WERI-Rb-1 (cell line): ENCODE data around the gene KRTAP19-6.

Experiments
- DNase-seq: peaks from one replicate; pipeline ENCODE4 v3.0.0-alpha.2; 2020
- H3K27ac ChIP-seq: fragments of 250-450 bp; sonication (Bioruptor Pico); 2 replicates; pipeline ENCODE4 v1.5.1; 2020; ENCODE audit warnings: mild to moderate bottlenecking, moderate library complexity
- H3K27me3 ChIP-seq: fragments of 250-450 bp; sonication (Bioruptor Pico); 2 replicates; pipeline ENCODE4 v1.5.1; 2021; ENCODE audit warnings: mild to moderate bottlenecking, low read depth, moderate library complexity; ENCODE audit not compliant: insufficient read depth, severe bottlenecking
- H3K36me3 ChIP-seq: fragments of 250-450 bp; sonication (Bioruptor Pico); 2 replicates; pipeline ENCODE4 v1.5.1; 2020; ENCODE audit warnings: mild to moderate bottlenecking, moderate library complexity
- H3K4me3 ChIP-seq: 2 replicates; pipeline ENCODE4 v1.5.1; 2011; ENCODE audit warnings: low read depth, mild to moderate bottlenecking, control low read depth, low read length
- H3K9me3 ChIP-seq: fragments of 250-450 bp; sonication (Bioruptor Pico); 2 replicates; pipeline ENCODE4 v1.5.1; 2021; ENCODE audit warnings: mild to moderate bottlenecking, moderate library complexity; ENCODE audit not compliant: severe bottlenecking
- TF ChIP-seq, protein P1 (sequence below): IDR thresholded peaks from 2 replicates; pipeline ENCODE4 v1.5.1; 2011; ENCODE audit warnings: low read depth, mild to moderate bottlenecking, control low read depth, inconsistent platforms, low read length

Gene KRTAP19-6, protein sequence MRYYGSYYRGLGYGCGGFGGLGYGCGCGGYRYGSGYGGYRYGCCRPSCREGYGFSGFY

DNA sequence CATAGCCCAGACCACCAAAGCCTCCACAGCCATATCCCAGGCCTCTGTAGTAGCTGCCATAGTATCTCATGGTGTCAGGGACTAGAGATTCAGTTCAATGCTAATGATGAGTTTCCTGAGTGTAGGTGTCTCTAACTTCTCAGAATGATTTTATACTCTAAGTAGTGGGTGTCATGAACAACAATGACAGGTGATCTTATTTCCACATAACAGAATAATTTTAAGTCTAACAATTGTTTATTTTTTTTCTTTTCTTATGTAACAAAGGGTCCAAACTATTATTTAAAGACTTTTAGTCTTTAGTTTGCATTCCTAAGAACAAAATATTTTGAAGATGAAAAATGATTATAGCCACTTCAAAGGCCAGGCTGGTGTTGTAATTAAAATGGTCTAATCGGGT lies at the start of gene KRTAP19-6:
Gene KRTAP19-6 (minus strand): TSS at position 101 of the 400 bp plus-strand sequence. CDS start 31 bp downstream, at position 70.
- Histone ChIP-seq H3K27ac (no peak within 1 kb of the TSS), H3K9me3 (no peaks in the 10 kb centered on the region), H3K4me3 (no peak within 1 kb of the TSS), H3K36me3 (no peaks in the 10 kb centered on the region), H3K27me3 (peaks cover 83% of the 10 kb centered on the region)
- no peak for DNase-seq
- TF ChIP-seq, protein P1, sequence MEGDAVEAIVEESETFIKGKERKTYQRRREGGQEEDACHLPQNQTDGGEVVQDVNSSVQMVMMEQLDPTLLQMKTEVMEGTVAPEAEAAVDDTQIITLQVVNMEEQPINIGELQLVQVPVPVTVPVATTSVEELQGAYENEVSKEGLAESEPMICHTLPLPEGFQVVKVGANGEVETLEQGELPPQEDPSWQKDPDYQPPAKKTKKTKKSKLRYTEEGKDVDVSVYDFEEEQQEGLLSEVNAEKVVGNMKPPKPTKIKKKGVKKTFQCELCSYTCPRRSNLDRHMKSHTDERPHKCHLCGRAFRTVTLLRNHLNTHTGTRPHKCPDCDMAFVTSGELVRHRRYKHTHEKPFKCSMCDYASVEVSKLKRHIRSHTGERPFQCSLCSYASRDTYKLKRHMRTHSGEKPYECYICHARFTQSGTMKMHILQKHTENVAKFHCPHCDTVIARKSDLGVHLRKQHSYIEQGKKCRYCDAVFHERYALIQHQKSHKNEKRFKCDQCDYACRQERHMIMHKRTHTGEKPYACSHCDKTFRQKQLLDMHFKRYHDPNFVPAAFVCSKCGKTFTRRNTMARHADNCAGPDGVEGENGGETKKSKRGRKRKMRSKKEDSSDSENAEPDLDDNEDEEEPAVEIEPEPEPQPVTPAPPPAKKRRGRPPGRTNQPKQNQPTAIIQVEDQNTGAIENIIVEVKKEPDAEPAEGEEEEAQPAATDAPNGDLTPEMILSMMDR = no peak

GRCh38 chr21:30590297-30590696 lies 48.6 kb upstream of the KRTAP19-6 start, which contains the start of gene KRTAP22-2:
KRTAP22-2 (minus strand) TSS chr21:30590397.
- no peak within 1 kb of the TSS for H3K4me3 ChIP-seq
- H3K36me3 ChIP-seq = no peaks in the 10 kb centered on the region
- H3K27ac ChIP-seq = no peak within 1 kb of the TSS
- H3K27me3 ChIP-seq = peaks cover 49% of the 10 kb centered on the region
- TF ChIP-seq, protein P1 = no peak
- H3K9me3 ChIP-seq = no peaks in the 10 kb centered on the region
- DNase-seq = no peak

GRCh38 chr21:30582870-30583269 lies 41.2 kb upstream of the KRTAP19-6 start:
- H3K9me3 ChIP-seq = no peaks in the 10 kb centered on the region
- TF ChIP-seq, protein P1 = no peak

GRCh38 chr21:30580132-30580531 lies 38.5 kb upstream of the KRTAP19-6 start:
- DNase-seq = no peak
- Histone ChIP-seq H3K9me3 (no peaks in the 10 kb centered on the region), H3K36me3 (no peaks in the 10 kb centered on the region), H3K27me3 (peaks cover 91% of the 10 kb centered on the region), H3K27ac (no peak overlapping the region), H3K4me3 (no peak overlapping the region)
- TF ChIP-seq, protein P1 = no peak

More at GRCh38 chr21:30582870-30583269, 41.2 kb upstream of the KRTAP19-6 start:
- Histone ChIP-seq H3K36me3 (no peaks in the 10 kb centered on the region), H3K27me3 (peaks cover 80% of the 10 kb centered on the region), H3K4me3 (no peak overlapping the region), H3K27ac (no peak overlapping the region)
- no peak for DNase-seq

DNA sequence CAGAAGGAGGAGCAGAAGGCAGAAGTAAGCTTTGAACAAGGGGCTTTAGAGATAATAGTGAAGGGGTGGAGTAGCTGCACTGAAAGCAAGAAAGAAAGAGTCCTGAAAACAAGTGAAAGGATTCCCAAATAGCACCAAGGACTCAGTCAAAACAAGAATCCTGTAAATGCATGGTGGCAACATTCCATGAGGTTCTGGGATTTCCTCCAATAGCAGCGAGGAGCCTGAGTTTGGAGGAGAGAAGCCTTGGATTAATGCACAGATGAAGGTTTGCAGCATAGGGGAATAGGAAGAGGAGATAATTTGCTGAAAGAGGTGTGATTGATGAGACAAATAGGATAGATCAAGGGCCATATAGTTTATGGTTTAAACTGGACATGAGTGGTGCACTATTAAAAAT lies 37.7 kb upstream of the KRTAP19-6 start:
- TF ChIP-seq, protein P1 = no peak
- DNase-seq = no peak
- H3K4me3 ChIP-seq = no peak overlapping the region
- H3K27ac ChIP-seq = no peak overlapping the region
- H3K27me3 ChIP-seq = peaks cover 92% of the 10 kb centered on the region
- no peaks in the 10 kb centered on the region for H3K36me3 ChIP-seq
- H3K9me3 ChIP-seq = no peaks in the 10 kb centered on the region

DNA sequence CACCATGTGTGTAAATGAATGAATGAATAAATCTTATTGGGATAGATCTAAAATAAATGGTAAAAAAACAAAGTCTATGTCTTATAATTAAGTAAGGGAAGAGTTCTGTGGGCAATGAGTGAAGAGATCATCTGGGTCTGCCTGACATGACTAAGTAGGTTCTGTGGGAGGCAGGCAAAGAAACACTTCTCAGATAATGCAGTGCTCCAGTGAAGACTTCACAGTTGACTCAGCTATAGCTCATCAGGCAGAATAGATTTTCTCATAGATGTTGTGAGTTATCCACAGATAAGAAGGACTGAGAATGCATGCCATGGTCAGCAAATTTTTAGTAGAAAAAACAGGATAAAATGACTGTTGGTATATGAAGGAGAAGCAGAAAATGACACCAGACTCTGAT lies 36.1 kb upstream of the KRTAP19-6 start:
- Histone ChIP-seq H3K9me3 (no peaks in the 10 kb centered on the region), H3K27ac (no peak overlapping the region), H3K27me3 (peaks cover 92% of the 10 kb centered on the region), H3K4me3 (no peak overlapping the region), H3K36me3 (no peaks in the 10 kb centered on the region)
- TF ChIP-seq, protein P1 = no peak
- DNase-seq = no peak
